GM19468 (cell line): ENCODE data around the gene RSPH10B2.
"Not testable (repeated sequence)": the region's sequence is repeated elsewhere in the genome, so short reads cannot be mapped to it uniquely, and the experiment has no call there.

Source experiments
- ATAC-seq: cut with Tn5 transposase; IDR thresholded peaks from one replicate; pipeline ENCODE4 v1.9.1; 2021; ENCODE audit warnings: mild to moderate bottlenecking, moderate library complexity, moderate number of reproducible peaks; ENCODE audit not compliant: unreplicated experiment; ENCODE audit errors: extremely low read depth

Gene RSPH10B2

GRCh38 chr7:6781581-6781980 lies 27.7 kb downstream of the RSPH10B2 start:
- not testable (repeated sequence) for ATAC-seq

- ATAC-seq, result not testable (repeated sequence)
Observed at GRCh38 chr7:6789353-6789752, 35.5 kb downstream of the RSPH10B2 start.

GRCh38 chr7:6792113-6792872 lies 38.4 kb downstream of the RSPH10B2 start:
- ATAC-seq, result not testable (repeated sequence)

- not testable (repeated sequence) for ATAC-seq
Observed at GRCh38 chr7:6794276-6794675, 40.4 kb downstream of the RSPH10B2 start.

- ATAC-seq, result not testable (repeated sequence)
Observed at GRCh38 chr7:6797218-6797617, 43.3 kb downstream of the RSPH10B2 start.

- ATAC-seq, result not testable (repeated sequence)
Observed at GRCh38 chr7:6798047-6798446, 44.1 kb downstream of the RSPH10B2 start.

- ATAC-seq, result not testable (repeated sequence)
Observed at GRCh38 chr7:6799887-6800286, 46.0 kb downstream of the RSPH10B2 start.

- ATAC-seq, result not testable (repeated sequence)
Observed at GRCh38 chr7:6800331-6800730, 46.4 kb downstream of the RSPH10B2 start.

- not testable (repeated sequence) for ATAC-seq
Observed at GRCh38 chr7:6807393-6807918, 53.6 kb downstream of the RSPH10B2 start.

- ATAC-seq, result not testable (repeated sequence)
Observed at GRCh38 chr7:6807959-6808358, 54.1 kb downstream of the RSPH10B2 start.

- ATAC-seq, result not testable (repeated sequence)
Observed at GRCh38 chr7:6813011-6813410, 59.1 kb downstream of the RSPH10B2 start.

- ATAC-seq, result not testable (repeated sequence)
Observed at GRCh38 chr7:6815470-6815869, 61.6 kb downstream of the RSPH10B2 start.

- ATAC-seq, result not testable (repeated sequence)
Observed at GRCh38 chr7:6821622-6822021, 67.7 kb downstream of the RSPH10B2 start.

- ATAC-seq, result peak; percentile 47
Observed at GRCh38 chr7:6825236-6826125, 71.6 kb downstream of the RSPH10B2 start.

GRCh38 chr7:6826151-6826550 lies 72.2 kb downstream of the RSPH10B2 start, which contains the start of gene CCZ1B:
Gene CCZ1B, minus strand, starts transcription at chr7:6826275. Its CDS starts 78 bp downstream, at chr7:6826197.
- peak; percentile 99 for ATAC-seq

- not testable (repeated sequence) for ATAC-seq
Observed at GRCh38 chr7:6827180-6827579, 73.3 kb downstream of the RSPH10B2 start.

GRCh38 chr7:6829616-6830015 lies 75.7 kb downstream of the RSPH10B2 start:
- ATAC-seq, result not testable (repeated sequence)

- not testable (repeated sequence) for ATAC-seq
Observed at GRCh38 chr7:6830026-6830425, 76.1 kb downstream of the RSPH10B2 start.

GRCh38 chr7:6831018-6831725 lies 77.3 kb downstream of the RSPH10B2 start:
- no peak for ATAC-seq

GRCh38 chr7:6833636-6834035 lies 79.7 kb downstream of the RSPH10B2 start:
- ATAC-seq, result no peak
